Activated CD8-positive, alpha-beta T cell treated with anti-CD3 and anti-CD28 coated beads, Interleukin-2, amount 10 ng/mL, durations not matched to agents 7 days and 5 days (primary cell): ENCODE data around the gene ALDH5A1. TPM values are rescaled to one million over a fixed set of nuclear protein-coding genes. Genes with fewer than 3 reads are reported as not detected.
"Not testable (repeated sequence)": the region's sequence is repeated elsewhere in the genome, so short reads cannot be mapped to it uniquely, and the experiment has no call there.

ENCODE experiments used
- ATAC-seq: fragments of 150-1000 bp; cut with Tn5 transposase; one replicate; pipeline ENCODE4 v1.10.0; 2021; ENCODE audit warnings: moderate library complexity
- CTCF ChIA-PET: fragments of 350-600 bp; sonication (Branson Sonifier 250); formaldehyde crosslinking; loops from one replicate; lab custom pipeline; 2021; ENCODE audit warnings: antibody characterized with exemption; lab: Charles Lee
- POLR2A ChIA-PET: fragments of 350-600 bp; sonication (Branson Sonifier 250); formaldehyde crosslinking; loops from one replicate; lab custom pipeline; 2021; ENCODE audit warnings: antibody characterized with exemption; lab: Charles Lee
- DNase-seq: peaks from one replicate; pipeline ENCODE4 v3.0.0-alpha.2; 2020
- H3K27ac Mint-ChIP-seq: one replicate; pipeline ENCODE4 v1.8.0; 2021; ENCODE audit warnings: mild to moderate bottlenecking, mixed read lengths
- H3K27me3 Mint-ChIP-seq: one replicate; pipeline ENCODE4 v1.8.0; 2021; ENCODE audit warnings: low read depth, mixed read lengths
- H3K36me3 Mint-ChIP-seq: one replicate; pipeline ENCODE4 v1.8.0; 2021; ENCODE audit warnings: low read depth, mixed read lengths
- H3K4me1 Mint-ChIP-seq: one replicate; pipeline ENCODE4 v1.8.0; 2021; ENCODE audit warnings: low read depth, mixed read lengths
- H3K4me3 Mint-ChIP-seq: one replicate; pipeline ENCODE4 v1.8.0; 2021; ENCODE audit warnings: mild to moderate bottlenecking, mixed read lengths
- H3K9me3 Mint-ChIP-seq: one replicate; pipeline ENCODE4 v1.8.0; 2022; ENCODE audit warnings: mixed read lengths; ENCODE audit not compliant: insufficient read depth
- total RNA-seq, 2 experiments: library from RNA; stranded (reverse); gene quantifications; one replicate each; pipeline ENCODE4 v1.2.3, GENCODE V29; 2021

Gene ALDH5A1
- total RNA-seq, 2 experiments from 2014 or later = 4.8 to 4.9 TPM

DNA sequence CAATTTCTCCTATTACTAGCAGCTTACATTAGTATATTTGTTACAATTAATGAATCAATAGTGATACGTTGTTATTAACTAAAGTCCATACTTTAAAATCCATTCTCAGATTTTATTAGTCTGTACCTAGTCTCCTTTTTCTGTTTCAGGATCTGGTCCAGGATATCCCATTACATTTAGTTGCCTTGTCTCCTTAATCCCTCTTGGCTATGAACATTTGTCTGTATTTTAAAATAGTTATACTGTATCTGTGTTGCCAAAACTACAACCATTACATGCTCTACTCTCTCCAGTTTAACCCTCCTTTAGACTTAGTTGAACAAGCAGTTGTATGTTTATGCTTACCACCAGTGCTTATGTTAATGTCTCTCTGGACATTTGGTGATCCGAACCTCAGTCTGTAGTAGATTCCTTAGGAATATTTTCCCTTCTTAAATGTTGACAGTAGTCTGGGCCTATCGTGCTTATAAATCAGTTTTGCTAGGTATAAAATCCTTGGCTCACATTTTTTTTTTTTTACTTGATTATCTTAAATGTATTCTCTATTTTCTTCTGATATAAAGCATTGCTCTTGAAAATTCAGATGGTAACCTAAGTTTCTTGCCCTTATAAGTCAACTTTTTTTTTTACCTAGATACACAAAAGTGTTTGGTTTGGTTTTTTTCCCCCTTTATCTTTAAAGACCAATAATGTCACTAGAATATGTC is 12.2 kb downstream of the ALDH5A1 start:
- CTCF ChIA-PET = no interaction called here
- no peak overlapping the region for H3K4me3 Mint-ChIP-seq
- no peak overlapping the region for H3K27ac Mint-ChIP-seq
- H3K27me3 Mint-ChIP-seq = no peaks in the 10 kb centered on the region
- peaks cover 6% of the 10 kb centered on the region for H3K36me3 Mint-ChIP-seq
- H3K9me3 Mint-ChIP-seq = peaks cover 4% of the 10 kb centered on the region
- ATAC-seq = no peak
- POLR2A ChIA-PET = no interaction called here
- no peaks in the 10 kb centered on the region for H3K4me1 Mint-ChIP-seq
- DNase-seq = no peak

- DNase-seq, H3K4me1 Mint-ChIP-seq, H3K4me3 Mint-ChIP-seq: not testable (repeated sequence)
These were observed 17.2 kb downstream of the ALDH5A1 start for GRCh38 chr6:24511976-24512375.

DNA sequence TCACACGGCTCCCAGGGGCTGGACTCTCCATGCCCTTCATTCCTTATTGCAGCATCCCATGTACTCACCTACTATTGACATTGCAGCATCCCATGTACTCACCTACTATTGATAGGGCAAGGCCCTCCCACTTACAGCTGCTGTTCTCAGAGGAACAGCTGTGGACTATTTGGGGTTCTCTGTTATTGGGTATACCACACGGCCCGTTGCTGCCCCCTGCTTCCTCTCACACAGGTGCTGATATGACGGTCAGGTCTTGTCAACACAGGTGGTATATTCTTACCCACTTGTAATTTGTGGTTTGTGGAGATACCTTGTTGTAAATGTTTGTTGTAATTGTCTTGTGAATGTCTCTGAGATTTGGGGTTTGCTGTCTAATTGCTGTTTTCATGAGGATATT is 18.8 kb downstream of the ALDH5A1 start:
- ChIA-PET CTCF (interaction anchor here (0.7 to 1.0 kb wide), 3 partner anchors 10 to 231 kb away, joined by 3 read pairs; no protein-coding TSS in a partner anchor), POLR2A (no interaction called here)
- Mint-ChIP-seq H3K27me3 (no peaks in the 10 kb centered on the region), H3K4me3 (no peak overlapping the region), H3K36me3 (no peaks in the 10 kb centered on the region), H3K4me1 (peaks cover 11% of the 10 kb centered on the region), H3K27ac (no peak overlapping the region), H3K9me3 (peaks cover 1% of the 10 kb centered on the region)
- no peak for DNase-seq
- no peak for ATAC-seq

More at GRCh38 chr6:24511976-24512375, 17.2 kb downstream of the ALDH5A1 start:
- H3K36me3 Mint-ChIP-seq, H3K27me3 Mint-ChIP-seq, ATAC-seq, H3K27ac Mint-ChIP-seq, H3K9me3 Mint-ChIP-seq, POLR2A ChIA-PET: not testable (repeated sequence)
- CTCF ChIA-PET = interaction anchor here (1.6 to 3.7 kb wide), 2 partner anchors 8 to 17 kb away, joined by 9 to 21 read pairs; partner anchors contain the start of gene ALDH5A1

DNA sequence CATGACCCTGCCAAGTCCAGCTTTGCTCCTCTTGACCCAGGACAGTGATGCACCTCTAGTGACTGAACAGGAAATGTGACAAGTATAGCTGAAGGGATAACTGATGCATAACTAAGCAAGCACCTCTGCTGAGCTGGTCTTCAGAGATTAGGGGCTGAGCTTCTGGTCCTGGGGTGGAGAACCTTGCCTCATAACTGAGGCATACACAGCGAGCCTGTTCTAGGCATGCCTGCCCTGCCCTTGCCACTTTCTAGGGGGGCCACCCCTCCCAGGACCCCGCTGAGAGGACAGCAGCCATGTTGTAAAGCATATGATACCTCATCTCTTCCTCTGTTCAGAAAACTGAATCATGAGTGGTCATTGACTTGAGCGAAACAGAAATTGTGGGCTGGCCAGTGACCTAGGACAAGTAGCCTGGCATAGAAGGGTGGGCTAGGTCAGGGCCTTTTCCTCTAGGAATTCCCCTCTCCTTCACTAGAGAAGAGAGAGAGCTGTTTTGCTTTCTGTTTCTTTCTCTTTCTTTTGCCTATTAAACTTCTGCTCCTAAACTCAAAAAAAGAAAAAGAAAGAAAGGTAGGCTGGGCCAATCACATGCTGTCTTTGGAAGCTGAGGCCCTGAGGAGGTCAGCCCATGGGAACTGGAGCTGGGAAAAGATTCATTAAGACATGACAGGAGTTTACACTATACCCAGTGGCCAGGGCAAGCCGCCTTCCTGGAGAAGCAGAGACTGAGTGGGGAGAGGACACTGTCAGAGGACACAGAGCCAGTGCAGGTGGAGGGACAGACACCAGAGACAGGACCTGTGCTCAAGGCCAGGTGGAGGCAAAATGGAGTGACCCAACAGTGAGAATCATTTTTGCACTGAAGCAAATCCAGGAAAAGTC is 23.1 kb downstream of the ALDH5A1 start:
- DNase-seq (no peak), ATAC-seq (no peak)
- H3K9me3 Mint-ChIP-seq = no peaks in the 10 kb centered on the region
- H3K27ac Mint-ChIP-seq = no peak overlapping the region
- no peaks in the 10 kb centered on the region for H3K27me3 Mint-ChIP-seq
- no peak overlapping the region for H3K4me3 Mint-ChIP-seq
- POLR2A ChIA-PET = no interaction called here
- CTCF ChIA-PET = interaction anchor here (1.1 to 4.6 kb wide), 5 partner anchors 8 to 87 kb away, joined by 4 to 21 read pairs (median 8); partner anchors contain the start of gene ALDH5A1
- no peaks in the 10 kb centered on the region for H3K36me3 Mint-ChIP-seq
- H3K4me1 Mint-ChIP-seq = peaks cover 12% of the 10 kb centered on the region

DNA sequence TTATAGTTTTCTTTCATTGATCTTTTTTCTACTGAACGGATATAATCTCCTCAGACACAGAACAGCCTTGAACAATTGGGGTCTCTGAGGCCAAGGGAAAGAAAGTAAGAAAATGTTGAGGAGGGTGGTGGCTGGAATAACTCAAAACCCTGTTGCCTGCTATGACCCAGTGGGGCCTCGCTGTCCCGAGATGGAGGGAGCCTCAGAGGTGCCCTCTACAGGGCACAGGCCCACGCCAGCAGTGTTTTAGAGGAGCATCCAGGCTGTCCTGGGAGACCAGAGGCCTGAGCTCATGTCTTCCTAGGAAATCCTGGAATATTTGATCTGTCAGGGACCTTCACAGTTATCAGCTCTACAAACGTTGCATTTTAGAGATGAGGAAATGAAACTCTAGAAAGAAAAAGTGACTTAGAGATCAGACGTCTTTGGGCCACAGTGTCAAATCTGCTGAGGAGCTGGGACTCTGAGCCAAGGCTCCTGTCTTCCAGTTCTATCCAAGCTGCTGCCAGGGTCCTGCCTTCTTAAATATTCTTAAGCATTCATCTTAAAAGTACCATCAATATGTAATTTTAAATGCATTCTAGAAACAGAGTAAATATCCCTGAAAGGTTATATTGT is 26.3 kb downstream of the ALDH5A1 start:
- POLR2A ChIA-PET = no interaction called here
- Mint-ChIP-seq H3K4me1 (peaks cover 12% of the 10 kb centered on the region), H3K36me3 (no peaks in the 10 kb centered on the region), H3K27me3 (no peaks in the 10 kb centered on the region), H3K27ac (no peak overlapping the region), H3K9me3 (no peaks in the 10 kb centered on the region), H3K4me3 (no peak overlapping the region)
- CTCF ChIA-PET = interaction anchor here (0.6 to 4.6 kb wide), 11 partner anchors 11 to 192 kb away, joined by 3 to 21 read pairs (median 3); partner anchors contain the start of gene ALDH5A1
- ATAC-seq (peak; percentile 73), DNase-seq (peak; percentile 46)

DNA sequence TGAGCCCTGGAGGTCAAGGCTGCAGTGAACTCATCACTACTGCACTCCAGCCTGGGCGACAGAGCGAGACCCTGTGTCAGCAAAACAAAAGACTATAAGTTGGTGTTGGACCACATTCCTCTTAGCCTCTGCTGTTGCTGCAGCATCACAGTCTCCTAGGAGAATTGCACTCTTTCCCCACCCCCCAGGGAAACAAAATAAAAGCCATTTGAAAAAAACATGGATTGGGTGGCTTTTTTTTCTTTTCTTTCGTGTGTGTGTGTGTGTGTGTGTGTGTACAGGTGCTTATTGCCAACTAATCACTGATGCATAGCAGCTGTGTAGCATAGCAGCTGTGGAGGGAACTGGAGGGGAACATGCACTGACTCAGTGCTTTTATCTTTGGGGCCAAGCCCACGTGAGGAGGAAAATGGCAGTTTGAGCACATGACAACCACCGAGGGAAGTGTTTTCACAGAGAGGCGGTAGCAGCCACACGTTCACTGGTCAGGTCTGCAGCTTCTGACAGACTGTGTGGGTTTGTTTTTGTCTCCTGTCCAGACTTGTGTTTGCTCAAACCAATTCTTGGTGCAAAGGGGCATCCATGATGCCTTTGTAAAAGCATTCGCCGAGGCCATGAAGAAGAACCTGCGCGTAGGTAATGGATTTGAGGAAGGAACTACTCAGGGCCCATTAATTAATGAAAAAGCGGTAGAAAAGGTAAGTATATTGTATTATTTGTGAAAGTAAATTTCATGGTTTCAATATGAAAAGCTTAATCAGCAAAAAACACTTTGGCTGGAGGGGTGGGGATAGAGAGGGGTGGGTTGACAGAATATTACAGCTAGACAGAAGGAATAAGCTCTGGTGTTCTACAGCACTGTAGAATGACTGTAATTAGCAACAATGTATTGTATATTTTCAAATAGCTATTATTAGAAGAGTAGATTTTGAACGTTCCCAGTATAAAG is 27.7 kb downstream of the ALDH5A1 start:
- Mint-ChIP-seq H3K27ac (no peak overlapping the region), H3K4me1 (peaks cover 11% of the 10 kb centered on the region), H3K9me3 (no peaks in the 10 kb centered on the region), H3K27me3 (no peaks in the 10 kb centered on the region), H3K4me3 (no peak overlapping the region), H3K36me3 (no peaks in the 10 kb centered on the region)
- POLR2A ChIA-PET = no interaction called here
- DNase-seq (no peak), ATAC-seq (no peak)
- CTCF ChIA-PET = interaction anchor here (1.1 to 4.6 kb wide), 7 partner anchors 9 to 98 kb away, joined by 3 to 21 read pairs (median 7); partner anchors contain the start of gene ALDH5A1

DNA sequence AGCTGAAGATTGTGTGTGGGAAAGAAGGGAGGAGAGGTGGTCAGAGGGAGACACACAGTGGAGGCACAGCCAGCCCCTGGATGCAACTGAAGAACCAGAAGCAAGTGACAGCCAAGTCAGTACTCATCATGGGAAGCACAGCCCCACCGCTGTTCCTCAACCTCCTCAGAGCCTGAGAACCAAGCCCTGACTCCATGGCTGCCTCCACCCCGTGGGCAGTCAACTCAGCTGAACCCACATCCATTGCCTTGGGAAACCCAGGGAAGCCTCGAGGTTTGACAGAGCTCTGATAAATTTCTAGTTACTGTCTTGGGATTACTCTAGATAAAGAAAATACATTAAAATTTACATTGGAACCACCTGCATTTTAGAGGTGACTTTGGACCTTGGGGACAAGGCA is 29.6 kb downstream of the ALDH5A1 start:
- H3K27ac Mint-ChIP-seq = no peak overlapping the region
- peaks cover 6% of the 10 kb centered on the region for H3K4me1 Mint-ChIP-seq
- no peaks in the 10 kb centered on the region for H3K27me3 Mint-ChIP-seq
- no peak for DNase-seq
- no peak overlapping the region for H3K4me3 Mint-ChIP-seq
- ATAC-seq = no peak
- CTCF ChIA-PET = interaction anchor here (0.9 to 2.7 kb wide), 5 partner anchors 13 to 52 kb away, joined by 3 to 16 read pairs (median 4); partner anchors contain the start of gene ALDH5A1
- H3K36me3 Mint-ChIP-seq = no peaks in the 10 kb centered on the region
- POLR2A ChIA-PET = interaction anchor here (0.6 kb wide), 1 partner anchor 197 kb away, joined by 3 read pairs; no protein-coding TSS in a partner anchor
- H3K9me3 Mint-ChIP-seq = no peaks in the 10 kb centered on the region

GRCh38 chr6:24524805-24525204 is 30.0 kb downstream of the ALDH5A1 start:
- CTCF ChIA-PET = interaction anchor here (1.6 to 2.7 kb wide), 3 partner anchors 12 to 30 kb away, joined by 4 to 16 read pairs (median 10); partner anchors contain the start of gene ALDH5A1
- peak; percentile 44 for ATAC-seq
- POLR2A ChIA-PET = interaction anchor here (0.6 kb wide), 1 partner anchor 197 kb away, joined by 3 read pairs; no protein-coding TSS in a partner anchor

DNA sequence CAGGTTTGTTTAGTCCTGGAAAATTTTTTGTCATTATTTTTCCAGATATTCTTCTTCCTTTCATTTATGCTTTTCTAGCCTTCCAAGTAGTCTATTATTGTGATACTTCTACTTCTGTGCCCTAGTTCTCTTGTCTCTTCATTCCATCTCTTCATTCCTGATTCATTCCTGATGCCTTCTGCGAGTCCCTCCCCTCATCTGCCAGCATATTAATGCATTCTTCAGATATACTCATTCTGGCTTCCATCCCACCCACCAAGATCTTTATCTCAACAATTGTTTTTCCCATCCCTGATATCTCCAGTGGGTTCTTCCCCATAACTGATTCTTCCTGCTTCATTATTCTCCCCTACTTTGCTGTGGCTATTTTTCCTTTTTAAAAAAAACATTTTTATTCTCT is 35.2 kb downstream of the ALDH5A1 start:
- H3K9me3 Mint-ChIP-seq = no peaks in the 10 kb centered on the region
- H3K36me3 Mint-ChIP-seq = no peaks in the 10 kb centered on the region

More at GRCh38 chr6:24524805-24525204, 30.0 kb downstream of the ALDH5A1 start:
- Mint-ChIP-seq H3K27ac (no peak overlapping the region), H3K9me3 (no peaks in the 10 kb centered on the region), H3K27me3 (no peaks in the 10 kb centered on the region), H3K4me1 (peaks cover 6% of the 10 kb centered on the region), H3K4me3 (no peak overlapping the region), H3K36me3 (no peaks in the 10 kb centered on the region)
- peak; percentile 37 for DNase-seq

GRCh38 chr6:24534329-24534728 is 39.6 kb downstream of the ALDH5A1 start:
- POLR2A ChIA-PET = no interaction called here
- DNase-seq (no peak), ATAC-seq (no peak)
- H3K9me3 Mint-ChIP-seq = no peaks in the 10 kb centered on the region
- H3K36me3 Mint-ChIP-seq = no peaks in the 10 kb centered on the region
- CTCF ChIA-PET = no interaction called here
- H3K4me1 Mint-ChIP-seq = no peaks in the 10 kb centered on the region
- no peaks in the 10 kb centered on the region for H3K27me3 Mint-ChIP-seq
- H3K4me3 Mint-ChIP-seq = no peak overlapping the region
- no peak overlapping the region for H3K27ac Mint-ChIP-seq

More for the DNA sequence above, 35.2 kb downstream of the ALDH5A1 start:
- DNase-seq (no peak), ATAC-seq (no peak)
- no peak overlapping the region for H3K27ac Mint-ChIP-seq
- CTCF ChIA-PET = interaction anchor here (0.6 kb wide), 1 partner anchor 50 kb away, joined by 4 read pairs; no protein-coding TSS in a partner anchor
- H3K4me3 Mint-ChIP-seq = no peak overlapping the region
- peaks cover 5% of the 10 kb centered on the region for H3K4me1 Mint-ChIP-seq
- H3K27me3 Mint-ChIP-seq = no peaks in the 10 kb centered on the region
- POLR2A ChIA-PET = no interaction called here
